ENCODE results near the gene BCL10.

BCL10 gene

DNA sequence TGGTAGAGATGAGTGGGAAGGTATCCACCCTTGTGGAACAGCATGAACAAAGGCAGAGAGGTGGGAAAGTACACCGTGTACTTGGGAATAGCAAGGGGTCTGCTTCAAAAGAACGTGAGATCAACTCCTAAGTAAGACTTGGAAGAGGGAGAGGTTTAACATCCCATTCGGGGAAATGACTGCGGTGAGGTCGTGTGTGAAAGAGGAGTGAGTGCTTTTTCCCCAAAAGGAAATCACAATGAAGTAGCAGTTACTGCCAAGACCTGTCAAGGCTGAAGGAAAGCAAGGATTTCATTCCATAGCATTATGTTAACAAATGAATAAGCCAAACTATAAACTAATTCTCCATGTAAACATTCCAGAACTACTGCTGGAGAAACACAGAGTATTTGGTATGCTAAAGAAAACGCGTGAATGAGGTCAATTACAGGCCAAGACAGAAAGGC is 55.7 kb downstream of the BCL10 start:
- no peak for DNase-seq (ENCODE audit: extremely low spot score)
- POLR2A ChIA-PET = no interaction called here
- CTCF ChIA-PET = interaction anchor here (1.4 to 1.5 kb wide), 2 partner anchors 33 to 38 kb away, joined by 4 to 6 read pairs; no protein-coding TSS in a partner anchor

GRCh38 chr1:85219853-85220610 is 56.4 kb downstream of the BCL10 start:
- no peak for DNase-seq (ENCODE audit: extremely low spot score)
- POLR2A ChIA-PET = no interaction called here
- CTCF ChIA-PET = no interaction called here
- no peak for TF ChIP-seq CTCF (IDR thresholded peaks at IDR 0.05; ENCODE audit: control extremely low read depth, extremely low read depth, low read depth, missing control alignments)

More for the DNA sequence above, 55.7 kb downstream of the BCL10 start:
- TF ChIP-seq CTCF (IDR thresholded peaks at IDR 0.05; ENCODE audit: control extremely low read depth, extremely low read depth, low read depth, missing control alignments) = no peak

DNA sequence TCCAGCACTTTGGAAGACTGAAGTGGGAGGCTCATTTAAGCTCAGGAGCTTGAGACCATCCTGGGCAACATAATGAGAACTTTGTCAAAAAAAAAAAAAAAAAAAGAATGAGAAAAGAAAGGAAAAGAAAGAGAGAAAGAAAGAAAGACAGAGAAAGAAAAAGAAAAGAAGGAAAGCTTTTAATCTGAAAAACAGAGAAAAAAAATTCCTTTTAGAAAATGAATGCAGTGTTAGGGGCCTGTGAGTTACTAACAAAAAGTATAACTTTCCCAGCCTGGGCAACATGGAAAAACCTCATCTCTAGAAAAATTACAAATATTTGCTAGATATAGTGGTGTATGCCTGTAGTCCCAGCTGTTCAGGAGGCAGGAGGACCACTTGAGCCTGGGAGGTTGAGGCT is 59.7 kb downstream of the BCL10 start:
- DNase-seq (ENCODE audit: extremely low spot score) = no peak
- POLR2A ChIA-PET = no interaction called here
- CTCF ChIA-PET = interaction anchor here (0.8 to 1.2 kb wide), 2 partner anchors 14 to 42 kb away, joined by 3 to 4 read pairs; no protein-coding TSS in a partner anchor
- no peak for TF ChIP-seq CTCF (IDR thresholded peaks at IDR 0.05; ENCODE audit: control extremely low read depth, extremely low read depth, low read depth, missing control alignments)
